ENCODE measurements around the gene LBR. TPM values are rescaled to one million over a fixed set of nuclear protein-coding genes. Genes with fewer than 3 reads are reported as not detected.

The LBR gene
- total RNA-seq, 3 donors from 2014 or later, result 87.9 to 161 (median 123) TPM

- DNase-seq, result no peak
- ATAC-seq, result no peak
- H3K4me3 ChIP-seq, result no peak overlapping the region
- intact Hi-C loops (cut with DNase I, micrococcal nuclease), result no loop called here
- H3K36me3 ChIP-seq (ENCODE audit: low read depth), result no peaks in the 10 kb centered on the region
- H3K4me1 ChIP-seq (ENCODE audit: low read depth), result peaks cover 8% of the 10 kb centered on the region
- TF ChIP-seq, protein P1, sequence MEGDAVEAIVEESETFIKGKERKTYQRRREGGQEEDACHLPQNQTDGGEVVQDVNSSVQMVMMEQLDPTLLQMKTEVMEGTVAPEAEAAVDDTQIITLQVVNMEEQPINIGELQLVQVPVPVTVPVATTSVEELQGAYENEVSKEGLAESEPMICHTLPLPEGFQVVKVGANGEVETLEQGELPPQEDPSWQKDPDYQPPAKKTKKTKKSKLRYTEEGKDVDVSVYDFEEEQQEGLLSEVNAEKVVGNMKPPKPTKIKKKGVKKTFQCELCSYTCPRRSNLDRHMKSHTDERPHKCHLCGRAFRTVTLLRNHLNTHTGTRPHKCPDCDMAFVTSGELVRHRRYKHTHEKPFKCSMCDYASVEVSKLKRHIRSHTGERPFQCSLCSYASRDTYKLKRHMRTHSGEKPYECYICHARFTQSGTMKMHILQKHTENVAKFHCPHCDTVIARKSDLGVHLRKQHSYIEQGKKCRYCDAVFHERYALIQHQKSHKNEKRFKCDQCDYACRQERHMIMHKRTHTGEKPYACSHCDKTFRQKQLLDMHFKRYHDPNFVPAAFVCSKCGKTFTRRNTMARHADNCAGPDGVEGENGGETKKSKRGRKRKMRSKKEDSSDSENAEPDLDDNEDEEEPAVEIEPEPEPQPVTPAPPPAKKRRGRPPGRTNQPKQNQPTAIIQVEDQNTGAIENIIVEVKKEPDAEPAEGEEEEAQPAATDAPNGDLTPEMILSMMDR (IDR thresholded peaks at IDR 0.05), result no peak
- H3K9me3 ChIP-seq, result no peaks in the 10 kb centered on the region
These were observed 20.1 kb downstream of the LBR start for GRCh38 chr1:225407755-225408154.

DNA sequence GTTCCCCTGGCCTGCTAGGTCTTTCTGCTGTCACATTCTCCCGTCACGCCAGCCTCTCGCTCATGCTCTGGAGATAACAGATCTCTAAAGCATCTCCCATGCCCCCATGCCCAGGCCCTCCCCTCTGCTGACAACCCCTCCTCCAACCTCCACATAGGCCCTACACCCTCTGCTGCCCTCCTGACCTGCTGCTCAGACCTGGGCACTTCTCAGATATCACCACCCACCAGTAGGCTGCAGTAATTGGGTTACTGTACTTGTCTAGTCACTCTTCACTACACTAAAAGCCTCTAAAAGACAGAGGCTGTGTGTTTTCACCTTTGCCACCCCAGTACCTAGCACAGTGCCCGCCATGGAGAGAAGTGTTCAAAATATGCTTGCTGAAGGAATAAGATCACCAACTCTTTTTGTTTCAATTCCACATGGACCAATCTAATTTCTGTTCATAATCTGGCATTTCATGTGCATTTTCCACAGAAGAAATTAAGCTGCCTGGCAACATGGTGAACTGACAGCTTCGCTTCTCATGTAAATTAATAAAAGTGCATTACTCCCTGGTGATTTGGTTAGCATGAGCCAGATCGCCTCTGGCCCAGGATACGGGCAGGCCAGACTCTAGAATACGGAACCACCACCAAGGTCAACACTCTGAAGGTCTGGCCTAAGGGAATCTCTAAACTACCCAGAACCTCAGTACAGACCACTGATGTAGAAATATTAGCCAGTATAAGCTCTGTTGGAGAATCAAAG lies 20.7 kb downstream of the LBR start:
- Histone ChIP-seq H3K4me3 (no peak overlapping the region), H3K4me1 (ENCODE audit: low read depth) (peaks cover 8% of the 10 kb centered on the region), H3K36me3 (ENCODE audit: low read depth) (no peaks in the 10 kb centered on the region), H3K9me3 (no peaks in the 10 kb centered on the region)
- intact Hi-C loops (cut with DNase I, micrococcal nuclease), result no loop called here
- DNase-seq (no peak), ATAC-seq (no peak)
- TF ChIP-seq, protein P1 (IDR thresholded peaks at IDR 0.05), result no peak

DNA sequence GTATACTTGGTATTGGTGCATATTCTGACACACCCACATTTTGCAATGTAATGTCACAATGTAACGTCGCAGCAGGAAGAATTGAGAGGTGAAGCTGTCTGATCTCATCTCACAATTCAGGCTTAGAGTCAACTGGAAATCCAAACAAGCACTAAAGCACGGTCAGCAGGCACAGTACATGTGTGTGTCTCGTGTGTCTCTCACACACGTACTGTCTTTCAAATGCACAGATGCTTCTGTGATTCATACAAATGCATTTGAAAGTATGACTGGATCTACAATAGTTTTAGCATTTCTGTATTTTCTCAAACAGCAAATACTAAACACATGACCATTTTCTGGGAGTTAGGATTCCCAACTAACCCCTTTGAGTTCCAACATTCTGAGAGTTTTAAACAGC lies 26.9 kb downstream of the LBR start:
- Histone ChIP-seq H3K9me3 (no peaks in the 10 kb centered on the region), H3K4me1 (ENCODE audit: low read depth) (no peaks in the 10 kb centered on the region), H3K36me3 (ENCODE audit: low read depth) (no peaks in the 10 kb centered on the region), H3K4me3 (no peak overlapping the region)
- TF ChIP-seq, protein P1 (IDR thresholded peaks at IDR 0.05), result no peak
- ATAC-seq, result no peak
- intact Hi-C loops (cut with DNase I, micrococcal nuclease), result no loop called here
- DNase-seq, result no peak

- intact Hi-C loops (cut with DNase I, micrococcal nuclease), result no loop called here
- DNase-seq (no peak), ATAC-seq (no peak)
- Histone ChIP-seq H3K4me1 (ENCODE audit: low read depth) (no peaks in the 10 kb centered on the region), H3K36me3 (ENCODE audit: low read depth) (no peaks in the 10 kb centered on the region), H3K4me3 (no peak overlapping the region), H3K9me3 (no peaks in the 10 kb centered on the region)
- TF ChIP-seq, protein P1 (IDR thresholded peaks at IDR 0.05), result no peak
These were observed 31.5 kb downstream of the LBR start for GRCh38 chr1:225396357-225396756.

DNA sequence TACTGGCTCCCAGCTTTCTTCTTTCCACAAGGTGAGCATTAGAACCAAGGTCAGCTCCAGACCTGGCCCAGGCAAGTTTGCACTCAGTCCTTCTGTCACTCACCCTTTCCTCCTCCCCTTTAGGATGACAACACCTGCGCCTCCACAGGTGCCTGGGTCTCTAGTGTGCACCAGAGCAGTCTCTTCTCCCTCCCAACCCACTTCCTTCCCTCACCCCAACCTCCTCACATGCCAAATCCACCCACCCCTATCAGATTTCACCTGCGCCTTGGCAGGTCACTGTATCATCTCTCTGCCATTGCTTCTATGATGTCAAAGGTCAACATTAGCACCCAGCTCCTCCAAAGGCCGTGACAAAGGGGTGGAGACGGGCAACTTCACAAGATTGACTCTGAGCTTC lies 38.0 kb downstream of the LBR start:
- ATAC-seq (no peak), DNase-seq (no peak)
- H3K4me3 ChIP-seq, result no peak overlapping the region
- TF ChIP-seq, protein P1 (IDR thresholded peaks at IDR 0.05), result no peak
- H3K4me1 ChIP-seq (ENCODE audit: low read depth), result no peaks in the 10 kb centered on the region
- no peaks in the 10 kb centered on the region for H3K36me3 ChIP-seq (ENCODE audit: low read depth)
- H3K9me3 ChIP-seq, result no peaks in the 10 kb centered on the region
- intact Hi-C loops (cut with DNase I, micrococcal nuclease), result no loop called here

Measured in mucosa of descending colon (tissue), 3 donors.